Amniotic epithelial cell (primary cell): ENCODE measurements around the gene DDX56.
"Not testable (repeated sequence)": the region's sequence is repeated elsewhere in the genome, so short reads cannot be mapped to it uniquely, and the experiment has no call there.

ENCODE experiments used
- DNase-seq: peaks from one replicate; pipeline ENCODE4 v3.0.0-alpha.2; 2010; ENCODE audit warnings: low read depth

Gene DDX56

GRCh38 chr7:44597181-44597580 lies 23.5 kb upstream of the DDX56 start:
- not testable (repeated sequence) for DNase-seq

GRCh38 chr7:44595934-44596635 lies 22.4 kb upstream of the DDX56 start:
- DNase-seq = no peak

DNA sequence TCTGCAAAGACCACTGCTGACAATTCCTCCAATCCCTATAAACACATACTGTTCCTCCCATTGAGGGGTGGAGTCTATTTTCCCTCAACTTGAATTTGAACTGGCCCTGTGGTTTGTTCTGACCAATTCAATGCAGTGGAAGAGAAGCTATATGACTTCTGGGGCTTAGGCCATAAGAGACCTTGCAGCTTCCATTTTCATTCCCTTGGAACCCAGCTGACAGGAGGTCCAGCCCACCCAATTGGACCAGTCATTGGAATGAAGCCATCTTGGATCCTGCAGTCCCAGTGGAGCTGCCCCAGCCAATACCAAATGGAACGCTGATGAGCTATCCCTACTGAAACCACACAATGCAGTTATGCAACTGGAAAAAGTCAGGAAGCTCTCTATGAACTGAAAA lies 17.2 kb upstream of the DDX56 start:
- DNase-seq = no peak

GRCh38 chr7:44587843-44588711 lies 14.4 kb upstream of the DDX56 start:
- peak; percentile 59 for DNase-seq

DNA sequence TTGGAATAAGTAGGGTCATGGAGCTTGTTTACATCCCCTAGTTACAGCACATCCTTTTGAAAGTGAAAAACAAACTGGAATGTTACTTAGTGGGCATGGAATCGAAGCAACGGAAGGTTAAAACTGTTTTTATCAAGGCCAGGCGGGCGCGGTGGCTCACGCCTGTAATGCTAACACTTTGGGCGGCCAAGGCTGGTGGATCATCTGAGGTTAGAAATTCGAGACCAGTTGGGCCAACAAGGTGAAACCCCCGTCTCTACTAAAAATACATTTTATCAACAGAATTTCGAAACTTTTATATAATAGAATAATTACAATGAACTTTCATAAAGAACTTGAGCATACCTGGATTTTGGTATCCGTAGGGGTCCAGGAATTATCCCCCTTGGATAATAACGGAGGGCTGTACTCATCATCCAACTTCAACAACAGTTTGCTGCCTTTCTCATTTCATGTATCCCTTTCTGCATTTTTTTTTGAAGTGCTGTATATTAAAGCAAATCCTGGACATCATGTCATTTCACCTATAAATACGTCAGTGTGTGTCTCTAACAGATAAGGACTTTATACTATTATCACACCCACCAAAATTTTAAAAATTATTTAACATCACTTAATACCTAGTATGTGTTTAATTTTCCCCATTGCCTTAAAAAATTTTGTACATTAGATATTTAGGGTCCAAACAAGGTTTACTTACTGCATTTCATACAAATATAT lies 9.6 kb upstream of the DDX56 start:
- DNase-seq = no peak

GRCh38 chr7:44581879-44582603 lies 8.3 kb upstream of the DDX56 start, which contains the start of gene TMED4:
TMED4 (minus strand) TSS chr7:44582231; CDS start chr7:44582206, 25 bp downstream.
- DNase-seq = peak; percentile 95

DNA sequence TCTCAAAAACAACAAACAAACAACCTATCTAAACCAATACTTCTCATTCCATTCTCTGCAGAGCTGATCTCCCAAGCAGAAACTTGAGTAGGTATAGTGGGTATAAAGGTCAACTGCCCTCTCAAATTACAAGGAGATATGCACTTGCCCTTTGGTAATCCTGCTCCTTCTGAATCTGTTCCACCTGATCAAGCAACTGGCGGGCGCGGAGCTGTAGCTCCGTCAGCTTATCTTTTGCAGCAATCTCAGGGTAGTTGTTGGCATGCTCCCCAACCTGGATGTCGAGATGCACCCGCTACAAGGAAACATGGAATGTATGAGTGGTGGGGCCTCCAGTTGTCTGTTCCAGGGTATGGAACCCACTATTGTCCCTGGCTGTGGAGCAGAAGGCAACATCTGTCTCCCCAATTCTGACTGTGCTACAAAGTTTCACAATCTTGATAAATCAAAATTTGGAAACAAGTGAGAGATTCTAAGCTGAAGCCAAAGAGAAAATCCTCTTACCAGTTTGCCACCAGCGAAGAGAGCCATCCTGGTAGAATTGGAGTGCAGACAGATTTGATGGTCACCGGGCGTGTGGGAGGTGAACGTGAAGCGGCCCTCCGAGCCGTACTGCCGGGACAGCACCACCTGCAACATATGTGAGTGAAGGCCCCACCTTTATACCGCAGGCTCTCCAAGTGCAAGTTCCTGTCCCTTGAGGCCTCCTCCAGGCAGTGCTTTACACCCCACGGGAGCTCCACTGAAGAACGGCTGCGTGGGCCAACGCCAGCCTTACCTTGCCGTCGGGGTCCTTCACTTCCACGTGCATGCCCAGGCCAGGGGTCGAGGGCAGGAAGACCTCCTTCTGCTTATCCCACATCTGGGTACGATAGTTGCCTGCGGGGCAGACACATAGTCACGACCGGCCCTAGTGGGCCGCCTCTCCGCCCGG lies 7.5 kb upstream of the DDX56 start:
- peak; percentile 9 for DNase-seq

DNA sequence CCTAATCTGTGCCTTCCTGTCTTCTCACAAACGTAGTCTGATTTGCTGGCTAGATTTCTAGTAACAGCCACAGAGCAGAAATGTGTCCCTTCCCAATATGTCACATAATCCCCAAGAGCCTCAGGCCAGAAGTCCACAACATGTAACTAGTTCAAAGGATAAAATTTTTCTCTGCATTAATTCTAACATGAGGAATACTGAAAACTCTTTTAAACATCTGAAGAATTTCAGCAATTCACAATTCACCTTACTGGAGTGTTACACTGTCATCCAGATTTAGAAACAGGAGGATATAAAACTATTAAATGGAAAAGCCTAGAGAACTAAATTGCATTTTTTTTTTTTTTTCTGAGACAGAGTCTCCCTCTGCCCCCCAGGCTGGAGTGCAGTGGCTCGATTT lies 2.5 kb upstream of the DDX56 start:
- DNase-seq = no peak

DNA sequence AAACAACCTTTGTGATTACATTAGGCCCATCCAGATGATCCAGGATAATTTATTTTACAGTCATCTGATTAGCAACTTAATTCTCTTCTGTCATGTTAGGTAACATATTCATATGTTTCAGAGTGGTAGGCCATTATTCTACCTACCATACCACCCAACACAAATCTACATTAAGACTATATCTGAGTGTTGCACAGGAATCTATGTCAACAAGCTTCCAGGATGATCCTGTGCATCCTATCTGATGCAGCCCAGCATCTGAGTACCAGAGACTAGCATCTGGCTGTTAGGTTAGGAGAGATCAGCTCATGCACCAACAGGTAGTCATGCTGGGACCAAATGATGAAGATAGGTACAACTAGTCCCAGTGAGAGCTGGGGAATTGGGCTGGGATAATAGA lies 1.3 kb upstream of the DDX56 start:
- no peak for DNase-seq

GRCh38 chr7:44574287-44574872 lies 672 bp upstream of the DDX56 start:
- DNase-seq = no peak

DNA sequence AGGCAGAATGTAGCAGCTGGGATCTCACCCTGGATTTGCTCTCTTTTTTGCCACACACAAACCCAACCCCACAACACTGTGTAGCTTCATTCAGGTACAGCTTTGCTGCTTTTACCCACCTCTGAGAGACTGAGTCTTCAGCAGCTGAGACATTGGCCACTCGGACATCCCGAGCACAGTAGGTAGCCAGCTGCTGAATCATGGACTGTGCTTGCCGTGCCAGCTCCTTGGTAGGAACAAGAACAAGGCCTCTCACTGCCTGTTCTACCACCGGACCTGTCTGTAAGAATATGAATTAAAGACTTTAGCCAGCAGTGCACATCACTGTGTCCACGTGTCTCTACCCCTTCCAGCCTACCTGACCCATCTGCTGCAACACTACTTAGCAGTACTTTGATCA lies 937 bp downstream of the DDX56 start:
- no peak for DNase-seq

GRCh38 chr7:44569959-44570358 lies 3.7 kb downstream of the DDX56 start:
- no peak for DNase-seq

DNA sequence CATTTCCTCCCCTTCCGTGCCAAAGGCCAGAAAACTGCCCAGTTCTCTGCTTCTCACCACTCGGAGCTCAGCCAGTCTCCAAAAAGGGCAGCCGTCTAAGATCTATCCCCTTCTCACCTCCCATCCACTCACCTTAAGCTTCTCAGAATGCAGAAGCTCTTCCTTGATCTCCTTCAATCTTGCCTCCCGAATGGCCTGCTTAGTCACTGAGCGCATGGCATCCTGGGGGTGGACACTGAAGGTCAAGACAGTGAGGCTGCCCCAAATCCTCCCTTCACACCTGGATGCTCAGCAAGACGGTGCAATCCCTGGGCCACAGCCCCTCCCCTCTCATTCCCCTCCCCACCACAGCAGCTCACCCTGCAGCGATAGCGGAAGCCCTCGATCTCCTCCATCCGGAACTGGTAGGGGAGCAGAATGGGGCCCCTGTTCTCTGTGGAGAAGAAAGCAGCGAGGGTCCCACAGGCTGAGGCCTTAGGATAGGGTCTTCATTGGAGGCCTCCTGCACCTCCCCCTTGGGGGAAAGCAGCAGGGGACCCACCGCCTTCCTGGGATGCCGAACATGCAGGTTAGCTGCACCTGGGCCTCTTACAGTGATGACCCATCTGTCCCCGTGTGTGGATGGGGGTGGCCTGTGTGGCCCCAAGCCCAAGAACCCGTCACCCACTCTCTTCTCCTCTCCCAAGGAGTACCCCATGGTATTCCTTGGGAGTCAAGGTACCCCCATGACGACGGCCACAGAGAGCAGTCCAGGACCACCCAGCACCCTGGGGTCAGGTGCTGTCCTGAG lies 4.7 kb downstream of the DDX56 start:
- DNase-seq = no peak

- no peak for DNase-seq
Observed at GRCh38 chr7:44567884-44568283, 5.8 kb downstream of the DDX56 start.

DNA sequence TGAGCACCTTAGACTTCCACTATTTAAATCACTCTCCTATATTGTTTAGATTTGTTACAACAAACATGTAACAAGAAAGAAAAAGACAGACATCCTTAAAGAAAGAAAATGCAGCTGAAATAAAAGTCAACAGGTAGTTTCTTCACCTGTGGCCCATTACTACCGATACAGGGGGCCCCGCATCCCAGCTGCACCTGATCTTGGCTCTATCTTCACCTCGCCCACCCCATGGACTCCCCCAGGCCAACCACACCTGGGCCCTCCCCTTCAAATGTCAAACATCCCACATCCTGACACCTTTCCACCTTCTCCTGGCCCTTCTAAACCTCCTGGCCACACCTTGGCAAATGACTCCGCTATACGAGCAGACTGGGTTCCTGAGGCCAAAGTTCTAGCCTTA lies 7.0 kb downstream of the DDX56 start:
- no peak for DNase-seq

DNA sequence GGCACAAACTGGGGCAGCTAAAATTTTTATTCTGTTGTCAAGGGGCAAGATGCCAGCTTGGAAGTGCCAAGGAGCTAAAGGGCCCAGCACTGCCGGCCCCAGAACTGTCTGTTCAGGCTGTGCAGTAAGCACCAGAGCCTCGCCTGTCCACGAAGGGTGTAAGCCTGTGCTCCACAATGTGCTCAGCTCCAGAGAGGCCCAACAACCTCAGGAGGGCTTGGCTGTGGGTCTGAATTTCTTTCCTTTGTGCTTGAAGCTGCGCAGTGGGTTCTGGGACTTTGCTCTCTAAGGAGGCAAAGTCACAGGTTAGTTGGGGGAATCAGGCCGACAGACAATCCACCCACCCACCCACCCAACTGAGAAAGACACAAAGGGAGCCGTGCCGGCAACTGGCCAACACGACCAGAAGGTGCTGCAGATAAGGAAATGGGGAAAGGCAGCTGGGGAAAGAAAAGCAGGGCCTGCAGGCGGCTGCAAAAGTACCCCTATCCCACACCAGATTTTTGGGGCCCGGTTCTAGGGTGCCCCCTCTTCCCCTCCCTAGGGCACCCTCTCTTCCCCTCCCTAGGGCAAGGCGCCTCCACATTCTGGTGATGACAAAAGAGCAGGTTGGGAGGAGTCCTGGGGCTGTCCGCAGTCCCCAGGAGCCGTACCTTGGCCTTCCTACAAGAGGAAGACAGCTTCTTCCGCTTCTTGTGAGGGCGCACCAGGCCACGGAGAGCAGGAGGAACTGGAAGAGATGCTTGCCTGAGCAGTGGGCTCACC lies 7.7 kb downstream of the DDX56 start:
- DNase-seq = no peak

DNA sequence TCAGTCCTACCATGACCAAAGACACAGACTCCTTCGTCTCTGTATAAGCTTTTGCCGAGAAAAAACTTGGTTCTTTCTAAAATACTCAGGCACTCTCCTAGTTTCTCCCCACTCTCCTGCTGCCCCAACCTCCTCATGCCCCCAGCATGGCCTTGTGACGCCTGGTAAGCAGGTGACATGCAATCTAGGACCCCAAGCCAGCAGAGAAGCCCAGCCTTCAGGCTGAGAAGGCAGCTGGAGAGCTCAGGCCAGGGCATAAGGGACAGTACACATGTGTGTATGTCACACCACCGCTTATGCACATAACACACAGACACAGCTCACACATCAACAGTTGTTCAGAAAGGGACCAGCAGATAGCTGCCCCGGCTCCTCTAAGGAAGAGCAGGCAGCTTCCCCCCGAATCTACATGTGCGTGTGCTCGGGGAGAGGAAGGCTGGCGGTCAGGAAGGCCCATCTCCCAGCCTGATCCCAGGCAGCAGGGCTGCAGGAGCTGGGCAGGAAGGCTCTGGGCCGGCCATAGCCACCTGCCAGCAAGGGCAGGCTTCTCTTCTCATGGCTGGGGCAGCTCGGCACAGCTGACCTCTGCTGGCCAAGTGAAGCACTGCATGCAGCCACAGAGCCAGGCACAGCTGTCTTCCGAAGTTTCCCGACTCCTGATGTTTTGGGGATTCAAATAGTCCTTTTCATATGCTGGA lies 8.5 kb downstream of the DDX56 start:
- peak; percentile 37 for DNase-seq

GRCh38 chr7:44564606-44565005 lies 9.1 kb downstream of the DDX56 start:
- DNase-seq = no peak
